K562 (cell line): ENCODE data around the gene SLC10A1. TPM values are rescaled to one million over a fixed set of nuclear protein-coding genes. Genes with fewer than 3 reads are reported as not detected.

Source experiments
- ATAC-seq: fragments of 200-7000 bp; cut with Tn5 transposase; 3 replicates; pipeline ENCODE4 v1.9.1; 2020; ENCODE audit warnings: moderate library complexity
- BruUV-seq: library from RNA; stranded (reverse); fragments of 400-500 nt; replicated peaks from 2 replicates; lab custom pipeline; 2021; lab: Mats Ljungman, UMichigan
- CTCF ChIA-PET: fragments of 300-600 bp; formaldehyde crosslinking; extraction: SDS; loops from one replicate; lab custom pipeline; 2021; ENCODE audit warnings: low intra/inter-chr PET ratio; lab: Yijun Ruan, JAX
- POLR2A ChIA-PET: fragments of 300-600, 350-650 bp; sonication (Branson Sonifier 250); formaldehyde crosslinking; extraction: SDS; loops from one replicate; lab custom pipeline; 2021; ENCODE audit warnings: antibody characterized with exemption, inconsistent platforms; lab: Yijun Ruan, JAX
- DNase-seq, 4 experiments: peaks; one replicate each; pipeline versions ENCODE4 v3.0.0 to v3.0.0-alpha.2; 2011 to 2018; ENCODE audit warnings: low spot score in 3 of 4, mixed read lengths in 3 of 4; ENCODE audit errors: extremely low read depth in 1 of 4
- FAIRE-seq: peaks from 2 replicates; lab custom pipeline; 2011; peaks lifted over from hg19 to GRCh38; lab: Jason Lieb, UNC
- H2AFZ ChIP-seq: 2 replicates; pipeline ENCODE4 v1.6.0; 2011; ENCODE audit warnings: low read depth, low read length, control low read depth, inconsistent platforms
- H3K27ac ChIP-seq: fragments of 200-600 bp; 3 replicates; pipeline ENCODE4 v1.8.0; 2011; ENCODE audit warnings: low read depth, mild to moderate bottlenecking, control low read depth, inconsistent platforms, low read length, moderate library complexity, mixed read lengths; ENCODE audit errors: extremely low read depth
- H3K27me3 ChIP-seq, 2 experiments: fragments of 300-600 bp in 1 of 2; 2 replicates in 1 of 2; 3 replicates in 1 of 2; pipeline versions ENCODE4 v1.6.0 to v1.8.0; 2011; ENCODE audit warnings: inconsistent platforms in 2 of 2, low read length in 2 of 2, mild to moderate bottlenecking in 1 of 2, mixed read lengths in 1 of 2, moderate library complexity in 1 of 2; ENCODE audit not compliant: control insufficient read depth in 2 of 2, insufficient read depth in 2 of 2
- H3K36me3 ChIP-seq: fragments of 300-600 bp; 3 replicates; pipeline ENCODE4 v1.8.0; 2011; ENCODE audit warnings: mild to moderate bottlenecking, low read length, inconsistent platforms; ENCODE audit not compliant: control insufficient read depth, insufficient read depth
- H3K4me1 ChIP-seq, 2 experiments: fragments of 200-600 bp in 1 of 2; replicated peaks in 1 of 2; 2 replicates in 1 of 2; 3 replicates in 1 of 2; pipeline versions ENCODE4 v1.5.1 to v1.8.0; 2011; ENCODE audit warnings: inconsistent platforms in 2 of 2, low read length in 2 of 2, mild to moderate bottlenecking in 1 of 2, mixed read lengths in 1 of 2, moderate library complexity in 1 of 2; ENCODE audit not compliant: control insufficient read depth in 2 of 2, insufficient read depth in 2 of 2
- H3K4me2 ChIP-seq: 2 replicates; pipeline ENCODE4 v1.6.1; 2011; ENCODE audit warnings: low read length, control low read depth, inconsistent platforms, mixed read lengths; ENCODE audit not compliant: insufficient read depth
- H3K4me3 ChIP-seq: fragments of 200-600 bp; sonication (generic), shearing (Covaris generic); 2 replicates; pipeline ENCODE4 v1.5.1; 2016; ENCODE audit warnings: control low read depth, inconsistent platforms
- H3K79me2 ChIP-seq: fragments of 200-600 bp; 3 replicates; pipeline ENCODE4 v1.8.0; 2011; ENCODE audit warnings: low read length, inconsistent platforms; ENCODE audit not compliant: control insufficient read depth, insufficient read depth
- H3K9ac ChIP-seq, 2 experiments: 2 replicates each; pipeline versions ENCODE4 v1.6.0 to v1.6.1; 2011; ENCODE audit warnings: low read depth in 2 of 2, low read length in 2 of 2, control low read depth in 1 of 2, inconsistent platforms in 1 of 2, mild to moderate bottlenecking in 1 of 2, mixed read lengths in 1 of 2; ENCODE audit not compliant: insufficient read depth in 1 of 2
- H3K9me1 ChIP-seq: one replicate; pipeline ENCODE4 v1.6.0; 2011; ENCODE audit warnings: inconsistent platforms, mild to moderate bottlenecking, low read length, moderate library complexity; ENCODE audit not compliant: control insufficient read depth, insufficient read depth
- H3K9me3 ChIP-seq: replicated peaks from 2 replicates; pipeline ENCODE4 v1.5.1; 2011; ENCODE audit warnings: low read depth, low read length, inconsistent platforms; ENCODE audit not compliant: control insufficient read depth, insufficient read depth
- H4K20me1 ChIP-seq: replicated peaks from 2 replicates; pipeline ENCODE4 v1.6.1; 2011; ENCODE audit warnings: low read length, inconsistent platforms, mixed read lengths; ENCODE audit not compliant: control insufficient read depth, insufficient read depth
- ATF4 ChIP-seq: fragments of 450-650 bp; formaldehyde crosslinking; IDR thresholded peaks from 2 replicates; pipeline ENCODE4 v1.4.0; 2022; ENCODE audit warnings: mild to moderate bottlenecking, moderate library complexity
- DIDO1 ChIP-seq: fragments of 450-650 bp; IDR thresholded peaks from 2 replicates; pipeline ENCODE4 v1.6.1; 2016; ENCODE audit warnings: low read depth, missing biosample characterization, missing genetic modification characterization
- E2F5 ChIP-seq: sonication (generic); formaldehyde crosslinking; IDR thresholded peaks from 2 replicates; pipeline ENCODE4 v1.8.0; 2022; ENCODE audit warnings: mild to moderate bottlenecking, missing genetic modification reagents
- ESRRB ChIP-seq: fragments of 250-450 bp; sonication (Bioruptor Pico); IDR thresholded peaks from 2 replicates; pipeline ENCODE4 v1.5.0; 2020; ENCODE audit warnings: mild to moderate bottlenecking, moderate library complexity, borderline replicate concordance
- KLF13 ChIP-seq: fragments of 450-650 bp; IDR thresholded peaks from 2 replicates; pipeline ENCODE4 v1.6.1; 2016; ENCODE audit warnings: missing genetic modification characterization, low read depth, mild to moderate bottlenecking, missing compliant biosample characterization, moderate library complexity, borderline replicate concordance
- MTF1 ChIP-seq: fragments of 250-450 bp; sonication (Bioruptor Pico); IDR thresholded peaks from 2 replicates; pipeline ENCODE4 v1.9.0; 2021; ENCODE audit warnings: moderate library complexity, mild to moderate bottlenecking, inconsistent platforms, borderline replicate concordance
- NCOR1 ChIP-seq: fragments of 450-650 bp; IDR thresholded peaks from 2 replicates; pipeline ENCODE4 v1.6.1; 2016; ENCODE audit warnings: mild to moderate bottlenecking, moderate library complexity
- NR2C1 ChIP-seq, 2 experiments: fragments of 450-650 bp; IDR thresholded peaks; 2 replicates each; pipeline ENCODE4 v1.6.1; 2017; ENCODE audit warnings: mild to moderate bottlenecking in 2 of 2, antibody characterized with exemption in 1 of 2, inconsistent platforms in 1 of 2, missing compliant biosample characterization in 1 of 2, missing genetic modification characterization in 1 of 2
- RBM17 ChIP-seq: fragments of 200-400 bp; formaldehyde crosslinking; IDR thresholded peaks from 2 replicates; pipeline ENCODE4 v1.6.1; 2017; ENCODE audit warnings: low read depth, mild to moderate bottlenecking, low read length, borderline replicate concordance
- SAFB2 ChIP-seq: fragments of 200-400 bp; formaldehyde crosslinking; IDR thresholded peaks from 2 replicates; pipeline ENCODE4 v1.6.1; 2018; ENCODE audit warnings: borderline replicate concordance, low read length, low read depth, moderate library complexity; ENCODE audit not compliant: severe bottlenecking
- SMARCE1 ChIP-seq: fragments of 450-650 bp; IDR thresholded peaks from 2 replicates; pipeline ENCODE4 v1.7.1; 2016; ENCODE audit warnings: mild to moderate bottlenecking
- ZNF407 ChIP-seq: fragments of 450-650 bp; IDR thresholded peaks from 2 replicates; pipeline ENCODE4 v1.6.1; 2016; ENCODE audit warnings: low read depth
- ZNF445 ChIP-seq: fragments of 250-450 bp; sonication (Bioruptor Pico); IDR thresholded peaks from 2 replicates; pipeline ENCODE4 v1.4.0; 2020; ENCODE audit warnings: low read depth, mild to moderate bottlenecking, moderate library complexity
- WGBS: fragments of 100-300 bp; shearing (Covaris generic); methylation state at CpG from one replicate; pipeline ENCODE4 v1.1.6; 2016; ENCODE audit warnings: low coverage, mixed read lengths; ENCODE audit not compliant: insufficient coverage; ENCODE audit errors: missing lambda C conversion rate; 5-methylcytosine and 5-hydroxymethylcytosine counted together
- in situ Hi-C: fragments of 300-500 bp; cut with MboI; formaldehyde crosslinking; loops from 4 replicates; pipeline ENCODE4 v1.15.0; 2018; ENCODE audit warnings: inconsistent platforms, mixed read lengths
- intact Hi-C: fragments of 100-400 bp; cut with micrococcal nuclease; formaldehyde crosslinking; loops from 2 replicates; pipeline ENCODE4 v1.14.2; 2022
- polyA plus RNA-seq, 8 experiments: library from polyadenylated mRNA; depleted of rRNA in 4 of 8; stranded (reverse) in 5 of 8; unstranded in 3 of 8; fragments of >200 nt; fragmentation: Nextera tagmentation in 2 of 8; fragmentation: Illumina TruSeq in 1 of 8; extraction: Ambion mirVana in 2 of 8; extraction: Trizol in 1 of 8; gene quantifications; 2 replicates each; pipeline versions ENCODE4 v1.2.1 to v1.2.3, GENCODE V29; 2011 to 2014; ENCODE audit warnings: inconsistent platforms in 1 of 8, missing spikeins in 1 of 8
- total RNA-seq, 7 experiments: library from RNA; depleted of rRNA in 6 of 7; stranded (reverse); fragments of >200 nt in 6 of 7; fragmentation: Illumina TruSeq in 2 of 7; extraction: Trizol in 2 of 7; gene quantifications; 2 replicates each; pipeline versions ENCODE4 v1.2.1 to v1.2.3, GENCODE V29; 2011 to 2021; ENCODE audit warnings: low replicate concordance in 1 of 7

SLC10A1 gene
- total and polyA plus RNA-seq, 9 of the 15 experiments (the other 6 are each of a cell fraction or from before 2014, with no cell fraction given) = not detected

- H3K9me1 ChIP-seq = no peaks in the 10 kb centered on the region
- no peak overlapping the region for H3K4me3 ChIP-seq
- no peak for FAIRE-seq
- no peak for DNase-seq
- H3K4me1 ChIP-seq = no peaks in the 10 kb centered on the region
- ChIA-PET POLR2A (no interaction called here), CTCF (interaction anchor here (0.9 kb wide), 1 partner anchor 10 kb away, joined by 3 read pairs; no protein-coding TSS in a partner anchor)
- intact Hi-C loops = no loop called here
- peaks cover 2 to 6% of the 10 kb centered on the region in 2 experiments; a peak in 3 of 5 replicates for H3K27me3 ChIP-seq
- WGBS = 0% methylated on average over 2 of the region's 2 CpGs
- in situ Hi-C loops = no loop called here
- no peaks in the 10 kb centered on the region for H3K79me2 ChIP-seq
- no peak overlapping the region for H2AFZ ChIP-seq
- no peak for ATAC-seq
- H3K9me3 ChIP-seq = no peaks in the 10 kb centered on the region
- H3K36me3 ChIP-seq = no peaks in the 10 kb centered on the region
- H3K27ac ChIP-seq = no peak overlapping the region
- no TSS peak for BruUV-seq
- no peaks in the 10 kb centered on the region for H4K20me1 ChIP-seq
- no peak overlapping the region for H3K9ac ChIP-seq
- no peak overlapping the region for H3K4me2 ChIP-seq
- TF ChIP-seq MTF1 (CRISPR knock-in tag) = no peak
- TF ChIP-seq DIDO1 = no peak
- TF ChIP-seq SMARCE1 = no peak
- no peak for TF ChIP-seq NCOR1
- TF ChIP-seq ATF4 (CRISPR knock-in tag) = no peak
- no peak for TF ChIP-seq ZNF445 (CRISPR knock-in tag)
- TF ChIP-seq ESRRB (CRISPR knock-in tag) = no peak
- TF ChIP-seq KLF13 (tag) = no peak
- TF ChIP-seq RBM17 = no peak
- no peak for TF ChIP-seq E2F5
- TF ChIP-seq SAFB2 = no peak
- TF ChIP-seq NR2C1 (IDR thresholded peaks at IDR 0.05) = no peak
- no peak for TF ChIP-seq NR2C1 (tag; IDR thresholded peaks at IDR 0.05)
- no peak for TF ChIP-seq ZNF407
Observed at GRCh38 chr14:69804902-69805301, 7.9 kb upstream of the SLC10A1 start.
